ENCODE results near the gene NR1I2.

NR1I2 gene

GRCh38 chr3:119795849-119796248, 13.9 kb downstream of the NR1I2 start:
- H3K27ac Mint-ChIP-seq: no peak overlapping the region
- no peaks in the 10 kb centered on the region for H3K9me3 Mint-ChIP-seq
- H3K36me3 Mint-ChIP-seq: no peaks in the 10 kb centered on the region
- H3K4me1 Mint-ChIP-seq: no peaks in the 10 kb centered on the region
- ATAC-seq (no peak), DNase-seq (ENCODE audit: low spot score in 2 of 2) (no peak)
- H3K4me3 Mint-ChIP-seq: no peak overlapping the region

DNA sequence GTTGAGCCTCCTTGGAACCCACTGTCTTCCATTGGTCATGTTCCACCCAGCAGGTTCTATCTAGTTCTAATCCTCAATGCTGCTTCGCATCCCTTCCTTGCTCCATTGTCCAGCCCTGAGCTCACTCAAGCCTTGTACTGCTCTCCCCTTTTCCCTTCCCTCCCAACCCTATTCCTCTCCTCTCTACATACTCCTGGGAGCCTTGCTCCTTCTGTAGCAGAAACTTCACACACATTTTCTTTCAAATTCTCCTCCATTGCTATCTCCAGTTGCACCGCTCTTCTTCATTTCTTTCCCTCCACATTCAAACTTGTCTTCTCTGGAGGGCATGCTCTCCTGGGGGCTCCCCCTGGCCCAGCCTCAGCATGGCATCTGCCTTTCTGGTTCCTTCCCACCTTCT, 14.5 kb downstream of the NR1I2 start:
- Mint-ChIP-seq H3K4me1 (no peaks in the 10 kb centered on the region), H3K27ac (no peak overlapping the region), H3K36me3 (no peaks in the 10 kb centered on the region), H3K9me3 (no peaks in the 10 kb centered on the region), H3K4me3 (no peak overlapping the region)
- DNase-seq (ENCODE audit: low spot score in 2 of 2) (no peak), ATAC-seq (peak; percentile 38)

GRCh38 chr3:119796785-119797184, 14.9 kb downstream of the NR1I2 start:
- no peaks in the 10 kb centered on the region for H3K36me3 Mint-ChIP-seq
- H3K9me3 Mint-ChIP-seq: no peaks in the 10 kb centered on the region
- H3K27ac Mint-ChIP-seq: no peak overlapping the region

GRCh38 chr3:119800844-119801243, 18.9 kb downstream of the NR1I2 start:
- Mint-ChIP-seq H3K9me3 (no peaks in the 10 kb centered on the region), H3K4me3 (no peak overlapping the region), H3K4me1 (no peaks in the 10 kb centered on the region), H3K36me3 (no peaks in the 10 kb centered on the region), H3K27ac (no peak overlapping the region)
- DNase-seq (ENCODE audit: low spot score in 2 of 2): no peak
- no peak for ATAC-seq

More at GRCh38 chr3:119796785-119797184, 14.9 kb downstream of the NR1I2 start:
- H3K4me1 Mint-ChIP-seq: no peaks in the 10 kb centered on the region
- no peak for ATAC-seq
- DNase-seq (ENCODE audit: low spot score in 2 of 2): no peak
- H3K4me3 Mint-ChIP-seq: no peak overlapping the region

DNA sequence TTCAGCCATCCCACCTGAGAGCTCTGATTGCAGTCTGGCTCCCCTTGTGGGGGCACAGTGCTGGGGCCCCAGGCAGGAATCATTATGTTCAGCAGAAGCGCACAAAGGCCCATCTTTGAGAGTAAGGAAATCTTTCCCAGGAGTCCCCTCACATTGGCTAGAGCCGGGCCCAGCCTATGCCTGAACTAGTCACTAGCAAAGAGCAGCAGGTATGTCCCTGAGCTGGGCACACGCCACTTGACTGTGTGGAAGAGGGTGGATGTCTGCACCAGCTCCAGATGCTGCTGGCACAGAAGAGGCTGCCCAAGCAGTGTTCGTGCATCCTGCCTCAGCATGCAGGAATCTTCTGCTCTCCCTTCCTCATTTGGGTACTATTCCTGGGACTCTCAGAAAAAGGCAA, 26.3 kb downstream of the NR1I2 start:
- ATAC-seq (no peak), DNase-seq (ENCODE audit: low spot score in 2 of 2) (no peak)
- Mint-ChIP-seq H3K9me3 (no peaks in the 10 kb centered on the region), H3K27ac (no peak overlapping the region), H3K4me3 (no peak overlapping the region), H3K36me3 (no peaks in the 10 kb centered on the region), H3K4me1 (peaks cover 9% of the 10 kb centered on the region)

DNA sequence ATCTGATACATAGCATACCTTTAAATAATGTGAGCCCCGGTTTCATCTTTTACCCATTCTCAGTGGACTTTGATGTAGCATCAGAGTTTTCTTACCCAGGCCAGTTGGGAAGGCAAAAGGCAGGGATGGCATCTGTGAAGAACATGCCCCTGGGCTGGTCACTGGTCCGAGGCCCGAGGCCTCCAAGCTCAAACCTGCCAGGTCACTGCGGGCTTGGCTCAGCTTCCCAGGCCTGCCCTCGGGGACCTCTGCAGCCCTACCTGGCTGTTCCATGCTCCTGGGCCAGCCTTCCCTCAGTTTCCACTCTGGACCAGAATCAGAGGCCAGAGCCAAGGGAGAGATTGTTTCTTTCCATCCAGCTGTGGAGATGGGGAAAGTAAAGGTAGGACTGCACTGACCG, 26.9 kb downstream of the NR1I2 start:
- ATAC-seq: no peak
- no peak for DNase-seq (ENCODE audit: low spot score in 2 of 2)
- Mint-ChIP-seq H3K36me3 (no peaks in the 10 kb centered on the region), H3K27ac (no peak overlapping the region), H3K4me3 (peak overlapping the region; percentile 73), H3K4me1 (peaks cover 9% of the 10 kb centered on the region), H3K9me3 (no peaks in the 10 kb centered on the region)

GRCh38 chr3:119809249-119810017, 27.5 kb downstream of the NR1I2 start:
- Mint-ChIP-seq H3K27ac (peak overlapping the region; percentile 78), H3K36me3 (no peaks in the 10 kb centered on the region), H3K4me3 (peak overlapping the region; percentile 73), H3K4me1 (peaks cover 9% of the 10 kb centered on the region), H3K9me3 (no peaks in the 10 kb centered on the region)
- DNase-seq (ENCODE audit: low spot score in 2 of 2) (peak in 1 of 2 donors; percentile 57), ATAC-seq (no peak)

DNA sequence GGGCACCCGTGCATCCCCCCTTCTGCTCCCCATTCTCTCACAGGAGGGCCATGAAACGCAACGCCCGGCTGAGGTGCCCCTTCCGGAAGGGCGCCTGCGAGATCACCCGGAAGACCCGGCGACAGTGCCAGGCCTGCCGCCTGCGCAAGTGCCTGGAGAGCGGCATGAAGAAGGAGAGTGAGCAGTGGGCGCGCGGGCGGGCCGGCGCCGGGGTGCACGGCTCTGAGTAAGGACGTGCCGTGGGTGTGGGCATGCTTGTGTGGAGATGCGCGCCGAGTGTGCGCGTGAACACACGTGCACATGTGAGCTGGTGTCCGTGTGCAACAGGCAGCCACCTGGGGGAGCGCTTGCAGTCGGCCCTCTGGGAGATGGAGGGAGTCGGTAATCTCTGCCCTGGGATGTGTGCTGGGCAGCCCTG, 28.1 kb downstream of the NR1I2 start:
- ATAC-seq (peak; percentile 90), DNase-seq (ENCODE audit: low spot score in 2 of 2) (peak; percentile 36 to 68)
- Mint-ChIP-seq H3K36me3 (no peaks in the 10 kb centered on the region), H3K27ac (peak overlapping the region; percentile 78), H3K4me1 (peaks cover 9% of the 10 kb centered on the region), H3K4me3 (peak overlapping the region; percentile 73), H3K9me3 (no peaks in the 10 kb centered on the region)

- H3K4me1 Mint-ChIP-seq: peaks cover 9% of the 10 kb centered on the region
- H3K36me3 Mint-ChIP-seq: no peaks in the 10 kb centered on the region
- H3K27ac Mint-ChIP-seq: peak overlapping the region; percentile 13
- ATAC-seq: no peak
- no peak overlapping the region for H3K4me3 Mint-ChIP-seq
- H3K9me3 Mint-ChIP-seq: no peaks in the 10 kb centered on the region
- DNase-seq (ENCODE audit: low spot score in 2 of 2): no peak
Measured at GRCh38 chr3:119812491-119813058, 30.7 kb downstream of the NR1I2 start.

DNA sequence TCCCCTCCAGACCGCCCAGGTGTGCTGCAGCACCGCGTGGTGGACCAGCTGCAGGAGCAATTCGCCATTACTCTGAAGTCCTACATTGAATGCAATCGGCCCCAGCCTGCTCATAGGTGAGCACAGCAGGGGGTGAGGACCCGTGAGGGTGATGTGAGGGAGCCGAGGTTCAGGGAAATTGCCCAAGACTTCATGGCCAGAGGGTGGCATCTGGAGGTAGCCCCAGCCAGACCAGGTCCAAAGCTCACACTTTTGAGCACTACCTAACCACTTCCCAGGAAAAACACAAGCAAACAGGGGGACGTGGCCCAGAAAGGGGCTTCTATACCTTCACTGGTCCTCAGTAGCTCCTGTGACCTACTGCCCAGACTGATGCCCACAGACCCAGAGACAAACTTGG, 33.8 kb downstream of the NR1I2 start:
- no peaks in the 10 kb centered on the region for H3K36me3 Mint-ChIP-seq
- no peaks in the 10 kb centered on the region for H3K4me1 Mint-ChIP-seq
- H3K27ac Mint-ChIP-seq: no peak overlapping the region
- DNase-seq (ENCODE audit: low spot score in 2 of 2) (no peak), ATAC-seq (no peak)
- H3K9me3 Mint-ChIP-seq: no peaks in the 10 kb centered on the region
- H3K4me3 Mint-ChIP-seq: no peak overlapping the region

- Mint-ChIP-seq H3K27ac (no peak overlapping the region), H3K4me1 (no peaks in the 10 kb centered on the region), H3K36me3 (no peaks in the 10 kb centered on the region), H3K4me3 (no peak overlapping the region), H3K9me3 (no peaks in the 10 kb centered on the region)
- ATAC-seq (no peak), DNase-seq (ENCODE audit: low spot score in 2 of 2) (no peak)
Measured at GRCh38 chr3:119817071-119817470, 35.2 kb downstream of the NR1I2 start.

- Mint-ChIP-seq H3K4me1 (no peaks in the 10 kb centered on the region), H3K4me3 (no peak overlapping the region), H3K9me3 (no peaks in the 10 kb centered on the region), H3K36me3 (no peaks in the 10 kb centered on the region), H3K27ac (peak overlapping the region; percentile 21)
- ATAC-seq: no peak
- no peak for DNase-seq (ENCODE audit: low spot score in 2 of 2)
Measured at GRCh38 chr3:119817583-119818363, 35.9 kb downstream of the NR1I2 start.

DNA sequence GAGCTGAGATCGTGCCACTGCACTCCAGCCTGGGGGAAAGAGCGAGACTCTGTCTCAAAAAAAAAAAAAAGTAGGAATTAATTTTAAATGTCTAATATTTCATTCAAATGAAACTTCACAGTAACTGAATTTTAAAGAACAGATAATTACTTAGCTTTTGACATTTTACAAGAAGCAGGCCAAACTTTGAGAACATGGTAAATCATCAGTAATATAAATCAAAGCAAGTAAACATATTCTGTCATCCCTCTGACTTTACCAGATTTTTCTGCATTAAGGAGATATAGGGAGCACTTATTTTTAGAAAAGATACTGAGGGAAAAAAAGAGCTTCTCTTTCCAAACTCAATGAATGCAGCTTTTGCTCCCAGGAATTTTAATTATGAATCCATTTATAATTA, 37.0 kb downstream of the NR1I2 start:
- Mint-ChIP-seq H3K4me3 (no peak overlapping the region), H3K36me3 (no peaks in the 10 kb centered on the region), H3K4me1 (no peaks in the 10 kb centered on the region), H3K9me3 (no peaks in the 10 kb centered on the region), H3K27ac (no peak overlapping the region)
- no peak for DNase-seq (ENCODE audit: low spot score in 2 of 2)
- no peak for ATAC-seq

GRCh38 chr3:119819806-119820205, 37.9 kb downstream of the NR1I2 start:
- no peaks in the 10 kb centered on the region for H3K36me3 Mint-ChIP-seq

DNA sequence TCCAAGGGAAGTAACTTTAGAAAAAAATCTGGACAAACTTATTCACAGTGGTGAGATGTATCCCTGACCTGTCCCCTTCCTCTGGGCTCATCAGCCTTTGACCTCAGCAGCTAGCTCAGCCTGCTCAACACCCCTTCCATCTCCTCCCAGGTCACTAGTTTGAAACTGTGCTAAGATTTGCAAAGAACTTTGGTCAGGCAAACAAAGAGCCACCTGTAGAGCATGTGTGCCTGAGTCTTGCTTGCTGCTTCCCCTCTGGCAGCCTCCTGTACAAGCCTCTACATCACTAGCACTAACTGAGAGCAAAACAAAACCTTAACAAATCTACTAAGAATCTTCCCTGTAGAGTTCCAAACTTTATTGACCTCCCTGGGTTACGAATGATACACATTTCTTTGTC, 43.9 kb downstream of the NR1I2 start:
- Mint-ChIP-seq H3K36me3 (peaks cover 17% of the 10 kb centered on the region), H3K27ac (no peak overlapping the region), H3K9me3 (no peaks in the 10 kb centered on the region), H3K4me3 (no peak overlapping the region), H3K4me1 (no peaks in the 10 kb centered on the region)
- no peak for ATAC-seq
- no peak for DNase-seq (ENCODE audit: low spot score in 2 of 2)

More at GRCh38 chr3:119819806-119820205, 37.9 kb downstream of the NR1I2 start:
- Mint-ChIP-seq H3K27ac (no peak overlapping the region), H3K4me3 (no peak overlapping the region), H3K4me1 (no peaks in the 10 kb centered on the region), H3K9me3 (no peaks in the 10 kb centered on the region)
- DNase-seq (ENCODE audit: low spot score in 2 of 2): no peak
- no peak for ATAC-seq
